Measurements from ENCODE around the gene PCDHGA3. TPM values are rescaled to one million over a fixed set of nuclear protein-coding genes. Genes with fewer than 3 reads are reported as not detected.

PCDHGA3 gene
- total and polyA plus RNA-seq, 9 donors, result 1.9 to 8.6 (median 5.4) TPM

Other genes with a start within 250 kb of the PCDHGA3 start
Only the 30 nearest of the 38 such genes appear.
- gene PCDHB9, start 156.7 kb upstream of the PCDHGA3 start, total RNA-seq, result 1 to 10 TPM; 2.0 to 5.4 (median 3.8) TPM
- gene PCDHB9, start 156.7 kb upstream of the PCDHGA3 start, polyA plus RNA-seq, result 1 to 10 TPM; 1.5 to 3.3 TPM
- gene PCDHB10, start 151.5 kb upstream of the PCDHGA3 start, total RNA-seq, result 1 to 10 TPM; 2.7 to 5.2 (median 3.1) TPM
- gene PCDHB10, start 151.5 kb upstream of the PCDHGA3 start, polyA plus RNA-seq, result 1 to 10 TPM; 2.9 to 3.4 TPM
- 1 to 10 TPM; 2.5 to 9.2 (median 6.0) TPM for gene PCDHB11, start 144.2 kb upstream of the PCDHGA3 start, total RNA-seq
- gene PCDHB11, start 144.2 kb upstream of the PCDHGA3 start, polyA plus RNA-seq, result 1 to 10 TPM; 1.8 to 3.2 TPM
- 1 to 10 TPM; 2.8 to 8.8 (median 6.9) TPM for gene PCDHB12, start 135.1 kb upstream of the PCDHGA3 start, total RNA-seq
- 1 to 10 TPM; 2.8 to 2.9 TPM for gene PCDHB12, start 135.1 kb upstream of the PCDHGA3 start, polyA plus RNA-seq
- gene PCDHB13, start 129.9 kb upstream of the PCDHGA3 start, total RNA-seq, result 1 to 10 TPM; 3.9 to 5.9 (median 4.5) TPM
- 1 to 10 TPM; 1.3 to 3.1 TPM for gene PCDHB13, start 129.9 kb upstream of the PCDHGA3 start, polyA plus RNA-seq
- gene PCDHB14, start 120.5 kb upstream of the PCDHGA3 start, total RNA-seq, result 1 to 10 TPM; 3.8 to 7.2 (median 5.4) TPM
- 1 to 10 TPM; 3.8 to 4.5 TPM for gene PCDHB14, start 120.5 kb upstream of the PCDHGA3 start, polyA plus RNA-seq
- 10 to 100 TPM in 4 of 7 donors, 1 to 10 TPM in 3; 3.4 to 17.0 (median 10.3) TPM for gene PCDHB15, start 98.4 kb upstream of the PCDHGA3 start, total RNA-seq
- gene PCDHB15, start 98.4 kb upstream of the PCDHGA3 start, polyA plus RNA-seq, result 1 to 10 TPM; 6.7 to 8.2 TPM
- gene SLC25A2, start 39.8 kb upstream of the PCDHGA3 start, total RNA-seq, result 1 to 10 TPM in 1 of 7 donors, under 1 TPM in 3, not detected in 3; 0.40 to 1.4 (median 0.54) TPM
- under 1 TPM in 1 of 2 donors, not detected in 1; 0.10 TPM for gene SLC25A2, start 39.8 kb upstream of the PCDHGA3 start, polyA plus RNA-seq
- 100 to 1,000 TPM in 4 of 7 donors, 10 to 100 TPM in 3; 65.1 to 141 (median 102) TPM for gene TAF7, start 23.0 kb upstream of the PCDHGA3 start, total RNA-seq
- gene TAF7, start 23.0 kb upstream of the PCDHGA3 start, polyA plus RNA-seq, result 100 to 1,000 TPM in 1 of 2 donors, 10 to 100 TPM in 1; 96.4 to 136 TPM
- gene PCDHGA1, start 13.3 kb upstream of the PCDHGA3 start, total RNA-seq, result 1 to 10 TPM in 3 of 7 donors, under 1 TPM in 4; 0.72 to 2.8 (median 1.00) TPM
- under 1 TPM; 0.29 to 0.90 TPM for gene PCDHGA1, start 13.3 kb upstream of the PCDHGA3 start, polyA plus RNA-seq
- 10 to 100 TPM in 5 of 7 donors, 1 to 10 TPM in 2; 7.3 to 13.5 (median 12.0) TPM for gene PCDHGA2, start 5.1 kb upstream of the PCDHGA3 start, total RNA-seq
- 1 to 10 TPM; 3.0 to 5.4 TPM for gene PCDHGA2, start 5.1 kb upstream of the PCDHGA3 start, polyA plus RNA-seq
- gene PCDHGB1, start 6.3 kb downstream of the PCDHGA3 start, total RNA-seq, result 1 to 10 TPM; 3.7 to 9.3 (median 5.5) TPM
- 1 to 10 TPM; 1.1 to 1.4 TPM for gene PCDHGB1, start 6.3 kb downstream of the PCDHGA3 start, polyA plus RNA-seq
- 1 to 10 TPM; 4.4 to 8.2 (median 6.6) TPM for gene PCDHGA4, start 11.2 kb downstream of the PCDHGA3 start, total RNA-seq
- gene PCDHGA4, start 11.2 kb downstream of the PCDHGA3 start, polyA plus RNA-seq, result 1 to 10 TPM; 1.2 to 3.8 TPM
- gene PCDHGB2, start 16.2 kb downstream of the PCDHGA3 start, total RNA-seq, result 10 to 100 TPM in 2 of 7 donors, 1 to 10 TPM in 5; 4.5 to 11.9 (median 9.3) TPM
- gene PCDHGB2, start 16.2 kb downstream of the PCDHGA3 start, polyA plus RNA-seq, result 1 to 10 TPM; 1.9 to 4.3 TPM
- 1 to 10 TPM; 4.5 to 9.5 (median 6.4) TPM for gene PCDHGA5, start 20.3 kb downstream of the PCDHGA3 start, total RNA-seq
- 1 to 10 TPM; 1.7 to 3.2 TPM for gene PCDHGA5, start 20.3 kb downstream of the PCDHGA3 start, polyA plus RNA-seq
- 1 to 10 TPM; 4.1 to 8.6 (median 5.6) TPM for gene PCDHGB3, start 26.4 kb downstream of the PCDHGA3 start, total RNA-seq
- 1 to 10 TPM; 1.1 to 2.1 TPM for gene PCDHGB3, start 26.4 kb downstream of the PCDHGA3 start, polyA plus RNA-seq
- gene PCDHGA6, start 30.1 kb downstream of the PCDHGA3 start, total RNA-seq, result 10 to 100 TPM in 3 of 7 donors, 1 to 10 TPM in 4; 6.7 to 14.5 (median 8.7) TPM
- gene PCDHGA6, start 30.1 kb downstream of the PCDHGA3 start, polyA plus RNA-seq, result 1 to 10 TPM; 3.6 to 4.2 TPM
- gene PCDHGA7, start 38.9 kb downstream of the PCDHGA3 start, total RNA-seq, result 1 to 10 TPM; 4.2 to 8.6 (median 5.8) TPM
- 1 to 10 TPM; 1.3 to 2.3 TPM for gene PCDHGA7, start 38.9 kb downstream of the PCDHGA3 start, polyA plus RNA-seq
- gene PCDHGB4, start 43.9 kb downstream of the PCDHGA3 start, total RNA-seq, result 10 to 100 TPM in 1 of 7 donors, 1 to 10 TPM in 6; 6.0 to 12.0 (median 8.8) TPM
- gene PCDHGB4, start 43.9 kb downstream of the PCDHGA3 start, polyA plus RNA-seq, result 1 to 10 TPM; 2.1 to 3.1 TPM
- gene PCDHGA8, start 48.8 kb downstream of the PCDHGA3 start, total RNA-seq, result 1 to 10 TPM; 2.9 to 7.6 (median 3.8) TPM
- under 1 TPM; 0.37 to 0.41 TPM for gene PCDHGA8, start 48.8 kb downstream of the PCDHGA3 start, polyA plus RNA-seq
- gene PCDHGB5, start 54.1 kb downstream of the PCDHGA3 start, total RNA-seq, result 10 to 100 TPM; 13.2 to 19.7 (median 18.2) TPM
- gene PCDHGB5, start 54.1 kb downstream of the PCDHGA3 start, polyA plus RNA-seq, result 1 to 10 TPM; 4.5 to 8.2 TPM
- gene PCDHGA9, start 58.9 kb downstream of the PCDHGA3 start, total RNA-seq, result 10 to 100 TPM in 4 of 7 donors, 1 to 10 TPM in 3; 5.4 to 11.7 (median 10.6) TPM
- gene PCDHGA9, start 58.9 kb downstream of the PCDHGA3 start, polyA plus RNA-seq, result 1 to 10 TPM; 2.3 to 5.2 TPM
- gene PCDHGB6, start 64.2 kb downstream of the PCDHGA3 start, total RNA-seq, result 10 to 100 TPM in 6 of 7 donors, 1 to 10 TPM in 1; 9.8 to 18.1 (median 14.4) TPM
- 10 to 100 TPM in 1 of 2 donors, 1 to 10 TPM in 1; 7.0 to 12.3 TPM for gene PCDHGB6, start 64.2 kb downstream of the PCDHGA3 start, polyA plus RNA-seq
- 1 to 10 TPM; 5.0 to 9.7 (median 8.1) TPM for gene PCDHGA10, start 69.2 kb downstream of the PCDHGA3 start, total RNA-seq
- gene PCDHGA10, start 69.2 kb downstream of the PCDHGA3 start, polyA plus RNA-seq, result 1 to 10 TPM; 1.3 to 3.9 TPM
- gene PCDHGB7, start 73.8 kb downstream of the PCDHGA3 start, total RNA-seq, result 10 to 100 TPM; 11.3 to 22.9 (median 20.0) TPM
- 10 to 100 TPM in 1 of 2 donors, 1 to 10 TPM in 1; 8.0 to 19.9 TPM for gene PCDHGB7, start 73.8 kb downstream of the PCDHGA3 start, polyA plus RNA-seq
- 1 to 10 TPM; 3.2 to 7.7 (median 5.7) TPM for gene PCDHGA11, start 77.2 kb downstream of the PCDHGA3 start, total RNA-seq
- 1 to 10 TPM; 1.4 to 2.6 TPM for gene PCDHGA11, start 77.2 kb downstream of the PCDHGA3 start, polyA plus RNA-seq
- 10 to 100 TPM in 1 of 7 donors, 1 to 10 TPM in 6; 6.0 to 10.4 (median 8.2) TPM for gene PCDHGA12, start 86.7 kb downstream of the PCDHGA3 start, total RNA-seq
- 1 to 10 TPM; 2.0 to 4.5 TPM for gene PCDHGA12, start 86.7 kb downstream of the PCDHGA3 start, polyA plus RNA-seq
- 10 to 100 TPM; 19.6 to 85.3 (median 67.7) TPM for gene PCDHGC3, start 132.1 kb downstream of the PCDHGA3 start, total RNA-seq
- 10 to 100 TPM; 63.1 to 92.9 TPM for gene PCDHGC3, start 132.1 kb downstream of the PCDHGA3 start, polyA plus RNA-seq
- gene PCDHGC4, start 141.2 kb downstream of the PCDHGA3 start, total RNA-seq, result 1 to 10 TPM; 1.0 to 4.5 (median 2.4) TPM
- under 1 TPM; 0.22 to 0.32 TPM for gene PCDHGC4, start 141.2 kb downstream of the PCDHGA3 start, polyA plus RNA-seq
- 1 to 10 TPM; 1.4 to 3.5 (median 2.0) TPM for gene PCDHGC5, start 145.3 kb downstream of the PCDHGA3 start, total RNA-seq
- gene PCDHGC5, start 145.3 kb downstream of the PCDHGA3 start, polyA plus RNA-seq, result under 1 TPM; 0.19 to 0.48 TPM